GM12878 (cell line): ENCODE data around the gene HEYL. TPM values are rescaled to one million over a fixed set of nuclear protein-coding genes. Genes with fewer than 3 reads are reported as not detected.

Experiments used
- ATAC-seq: fragments of 200-7000 bp; cut with Tn5 transposase; 3 replicates; pipeline ENCODE4 v1.9.1; 2020; ENCODE audit warnings: mild to moderate bottlenecking, moderate library complexity
- BruUV-seq: library from RNA; stranded (reverse); fragments of 400-500 nt; replicated peaks from 2 replicates; lab custom pipeline; 2021; lab: Mats Ljungman, UMichigan
- CTCF ChIA-PET: fragments of 300-600 bp; sonication (Branson Sonifier 250); formaldehyde crosslinking; extraction: SDS; loops from one replicate; lab custom pipeline; 2021; ENCODE audit warnings: inconsistent platforms; lab: Yijun Ruan, JAX
- POLR2A ChIA-PET: fragments of 350-600 bp; formaldehyde crosslinking; extraction: SDS; loops from one replicate; lab custom pipeline; 2021; ENCODE audit warnings: inconsistent platforms; lab: Charles Lee
- RAD21 ChIA-PET: fragments of 300-600 bp; sonication (Branson Sonifier 250); formaldehyde crosslinking; loops from one replicate; lab custom pipeline; 2023; ENCODE audit warnings: antibody characterized with exemption; ENCODE audit not compliant: unreplicated experiment; lab: Charles Lee
- SMC1A ChIA-PET: fragments of 300-600 bp; sonication (Branson Sonifier 250); formaldehyde crosslinking; loops from one replicate; lab custom pipeline; 2023; ENCODE audit not compliant: unreplicated experiment, uncharacterized antibody; lab: Charles Lee
- DNase-seq: peaks from one replicate; pipeline ENCODE4 v3.0.0-alpha.2; 2011; ENCODE audit warnings: low read depth, low spot score
- FAIRE-seq: peaks from 3 replicates; lab custom pipeline; 2011; peaks lifted over from hg19 to GRCh38; lab: Jason Lieb, UNC
- H2AFZ ChIP-seq: 2 replicates; pipeline ENCODE4 v1.6.0; 2011; ENCODE audit warnings: low read depth, low read length, control low read depth; ENCODE audit not compliant: control insufficient read depth
- H3K27ac ChIP-seq: 2 replicates; pipeline ENCODE4 v1.5.1; 2011; ENCODE audit warnings: control low read depth; ENCODE audit not compliant: control insufficient read depth, insufficient read depth
- H3K27me3 ChIP-seq, 2 experiments: replicated peaks in 1 of 2; 2 replicates each; pipeline versions ENCODE4 v1.6.0 to v1.6.1; 2011; ENCODE audit warnings: low read length in 1 of 2; ENCODE audit not compliant: control insufficient read depth in 2 of 2, insufficient read depth in 2 of 2
- H3K36me3 ChIP-seq, 2 experiments: 2 replicates each; pipeline ENCODE4 v1.5.1; 2011; ENCODE audit warnings: low read length in 1 of 2; ENCODE audit not compliant: control insufficient read depth in 2 of 2, insufficient read depth in 2 of 2
- H3K4me1 ChIP-seq: 2 replicates; pipeline ENCODE4 v1.6.1; 2011; ENCODE audit warnings: mild to moderate bottlenecking, low read length, moderate library complexity, mixed read lengths; ENCODE audit not compliant: control insufficient read depth, insufficient read depth
- H3K4me2 ChIP-seq: 2 replicates; pipeline ENCODE4 v1.6.0; 2011; ENCODE audit warnings: control low read depth; ENCODE audit not compliant: control insufficient read depth, insufficient read depth
- H3K4me3 ChIP-seq: fragments of 200-600 bp; sonication (generic); 2 replicates; pipeline ENCODE4 v1.5.1; 2016
- H3K79me2 ChIP-seq: 2 replicates; pipeline ENCODE4 v1.6.0; 2011; ENCODE audit warnings: low read length; ENCODE audit not compliant: control insufficient read depth, insufficient read depth
- H3K9ac ChIP-seq: 2 replicates; pipeline ENCODE4 v1.8.0; 2011; ENCODE audit warnings: low read length, control low read depth, mixed read lengths; ENCODE audit not compliant: control insufficient read depth, insufficient read depth
- H3K9me3 ChIP-seq: replicated peaks from 3 replicates; pipeline ENCODE4 v1.5.1; 2011; ENCODE audit warnings: mild to moderate bottlenecking, low read length; ENCODE audit not compliant: control insufficient read depth, insufficient read depth
- H4K20me1 ChIP-seq: 2 replicates; pipeline ENCODE4 v1.6.0; 2011; ENCODE audit not compliant: control insufficient read depth, insufficient read depth
- ASH2L ChIP-seq: fragments of 300-600, 200-600 bp; sonication (generic); IDR thresholded peaks from 2 replicates; pipeline ENCODE4 v1.6.1; 2017; ENCODE audit warnings: low read depth, mild to moderate bottlenecking, borderline replicate concordance
- CREB1 ChIP-seq: IDR thresholded peaks from 2 replicates; pipeline ENCODE4 v1.6.1; 2012; ENCODE audit warnings: low read depth, mild to moderate bottlenecking, inconsistent platforms
- E2F4 ChIP-seq: IDR thresholded peaks from 2 replicates; pipeline ENCODE4 v1.6.1; 2012; ENCODE audit warnings: low read depth, low read length, improper control_type of control experiment
- HDAC6 ChIP-seq: fragments of 200-600 bp; sonication (generic); IDR thresholded peaks from one replicate; pipeline ENCODE4 v1.8.0; 2017; ENCODE audit warnings: antibody characterized with exemption; ENCODE audit not compliant: unreplicated experiment
- HDGF ChIP-seq: fragments of 450-650 bp; IDR thresholded peaks from 2 replicates; pipeline ENCODE4 v1.6.1; 2016; ENCODE audit warnings: antibody characterized with exemption
- NFYB ChIP-seq: IDR thresholded peaks from 2 replicates; pipeline ENCODE4 v1.6.1; 2011; ENCODE audit warnings: low read depth, mild to moderate bottlenecking, low read length, improper control_type of control experiment, moderate library complexity; ENCODE audit not compliant: insufficient read depth
- NKRF ChIP-seq: fragments of 450-650 bp; conservative IDR thresholded peaks from 2 replicates; pipeline ENCODE4 v1.6.1; 2017; ENCODE audit warnings: mild to moderate bottlenecking, moderate library complexity
- POU2F2 ChIP-seq: IDR thresholded peaks from 3 replicates; pipeline ENCODE4 v1.6.1; 2011; ENCODE audit warnings: low read depth, mild to moderate bottlenecking, low read length, borderline replicate concordance
- ZBTB4 ChIP-seq: fragments of 450-650 bp; formaldehyde crosslinking; IDR thresholded peaks from 2 replicates; pipeline ENCODE4 v1.4.0; 2022; ENCODE audit warnings: mild to moderate bottlenecking, moderate library complexity
- ZZZ3 ChIP-seq: IDR thresholded peaks from 2 replicates; pipeline ENCODE4 v1.6.1; 2011; ENCODE audit warnings: low read depth; ENCODE audit not compliant: control insufficient read depth, insufficient read length
- WGBS: methylation state at CpG from one replicate; pipeline ENCODE4 v1.1.6; 2016; ENCODE audit warnings: low lambda C conversion rate; ENCODE audit not compliant: insufficient replicate concordance, insufficient coverage; ENCODE audit errors: missing lambda C conversion rate; 5-methylcytosine and 5-hydroxymethylcytosine counted together
- in situ Hi-C: fragments of 300-500 bp; cut with MboI; formaldehyde crosslinking; loops from 9 replicates; pipeline ENCODE4 v1.14.3; 2018; ENCODE audit warnings: mixed read lengths
- intact Hi-C: fragments of 100-400 bp; cut with micrococcal nuclease; formaldehyde crosslinking; loops from one replicate; pipeline ENCODE4 v1.14.2; 2022; ENCODE audit not compliant: unreplicated experiment
- polyA plus RNA-seq, 11 experiments: library from polyadenylated mRNA; depleted of rRNA in 4 of 11; unstranded in 6 of 11; stranded (reverse) in 5 of 11; fragments of >200 nt; fragmentation: Nextera tagmentation in 4 of 11; fragmentation: Illumina TruSeq in 1 of 11; extraction: Ambion mirVana in 4 of 11; extraction: Trizol in 1 of 11; gene quantifications; 1 replicate in 1 of 11; 2 replicates in 10 of 11; pipeline versions ENCODE4 v1.2.1 to v1.2.3, GENCODE V29; 2011 to 2016; ENCODE audit warnings: inconsistent platforms in 2 of 11, missing spikeins in 2 of 11, low read depth in 1 of 11
- total RNA-seq, 4 experiments: library from RNA; depleted of rRNA in 3 of 4; stranded (reverse); fragments of >200 nt in 3 of 4; fragmentation: Illumina TruSeq in 1 of 4; extraction: Trizol in 1 of 4; gene quantifications; 2 replicates each; pipeline versions ENCODE4 v1.2.1 to v1.2.3, GENCODE V29; 2013 to 2021

The HEYL gene
- total and polyA plus RNA-seq, 10 of the 15 experiments (the other 5 are each of a cell fraction or from before 2014, with no cell fraction given) = under 0.01 to 0.04 TPM; not detected in 8

- RAD21 ChIA-PET = no interaction called here
- no peak for FAIRE-seq
- CTCF ChIA-PET = interaction anchor here (14.2 kb wide), 1 partner anchor 21 kb away, joined by 244 read pairs; no protein-coding TSS in a partner anchor
- POLR2A ChIA-PET = no interaction called here
- in situ Hi-C loops = no loop called here
- Histone ChIP-seq H3K4me2 (no peak overlapping the region), H3K79me2 (no peaks in the 10 kb centered on the region), H3K4me1 (no peaks in the 10 kb centered on the region), H3K9me3 (no peaks in the 10 kb centered on the region), H4K20me1 (no peaks in the 10 kb centered on the region), H3K9ac (no peak overlapping the region), H2AFZ (no peak overlapping the region), H3K27ac (no peak overlapping the region), H3K36me3 (no peaks in the 10 kb centered on the region), H3K4me3 (no peak overlapping the region), H3K27me3 (peaks cover 0 to 3% of the 10 kb centered on the region in 2 experiments; a peak in 1 of 4 replicates)
- DNase-seq = no peak
- 36% methylated on average over 4 of the region's 4 CpGs for WGBS
- SMC1A ChIA-PET = interaction anchor here (0.7 kb wide), 1 partner anchor 69 kb away, joined by 3 read pairs; no protein-coding TSS in a partner anchor
- no peak for ATAC-seq
- TF ChIP-seq NKRF (no peak), ZZZ3 (no peak), HDGF (no peak)
- intact Hi-C loops = no loop called here
- no TSS peak for BruUV-seq
These were observed 38.2 kb upstream of the HEYL start for GRCh38 chr1:39677645-39678044.

GRCh38 chr1:39676948-39677548 lies 37.6 kb upstream of the HEYL start:
- Histone ChIP-seq H3K79me2 (no peaks in the 10 kb centered on the region), H3K9ac (no peak overlapping the region), H4K20me1 (no peaks in the 10 kb centered on the region), H3K27me3 (no peaks in the 10 kb centered on the region; a peak in 1 of 4 replicates), H3K27ac (no peak overlapping the region), H3K4me1 (peaks cover 5% of the 10 kb centered on the region), H2AFZ (no peak overlapping the region), H3K36me3 (no peaks in the 10 kb centered on the region), H3K4me3 (no peak overlapping the region), H3K4me2 (no peak overlapping the region), H3K9me3 (no peaks in the 10 kb centered on the region)
- no peak for ATAC-seq
- in situ Hi-C loops = no loop called here
- RAD21 ChIA-PET = no interaction called here
- DNase-seq = no peak
- BruUV-seq = no TSS peak
- WGBS = 72% methylated on average over 6 of the region's 6 CpGs
- SMC1A ChIA-PET = no interaction called here
- intact Hi-C loops = no loop called here
- POLR2A ChIA-PET = no interaction called here
- CTCF ChIA-PET = interaction anchor here (14.2 kb wide), 1 partner anchor 21 kb away, joined by 244 read pairs; no protein-coding TSS in a partner anchor
- FAIRE-seq = no peak
- TF ChIP-seq ASH2L (no peak), CREB1 (no peak), E2F4 (no peak), POU2F2 (no peak), HDAC6 (no peak), NFYB (no peak), ZBTB4 (CRISPR knock-in tag) (no peak)
